ENCODE data around the gene CCDC186.

DNA sequence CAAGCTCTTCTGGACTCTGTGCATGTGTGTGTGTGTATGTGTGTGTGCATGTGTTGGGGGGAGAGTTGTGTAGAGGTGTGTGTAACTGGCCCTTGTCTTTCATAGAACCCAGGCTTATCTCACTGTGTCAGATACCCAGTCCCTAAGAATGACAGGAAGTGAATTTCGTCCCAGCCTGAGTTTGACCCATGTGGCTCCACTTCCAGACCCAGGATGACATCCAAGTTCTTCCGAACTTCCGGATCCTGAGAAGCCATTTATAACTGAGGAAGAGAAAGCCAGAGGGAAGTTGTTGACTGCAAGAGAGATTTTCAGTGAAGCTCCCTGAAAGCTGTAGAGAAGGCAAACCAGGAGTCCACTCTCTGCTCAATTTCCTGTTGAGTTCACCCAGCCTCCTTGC lies 77.1 kb downstream of the CCDC186 start:
- TF ChIP-seq POLR2A (IDR thresholded peaks at IDR 0.05; ENCODE audit: low read depth, low read length) (no peak), TAF1 (IDR thresholded peaks at IDR 0.05; ENCODE audit: low read depth, low read length) (no peak), POLR2AphosphoS5 (IDR thresholded peaks at IDR 0.05; ENCODE audit: low read depth, low read length) (no peak)

Measured in GM12891 (cell line).